ENCODE results near the gene ANGPT4.

Gene ANGPT4

GRCh38 chr20:821731-822065 lies 94.4 kb downstream of the ANGPT4 start:
- Histone ChIP-seq H3K9me2 (replicated peaks; ENCODE audit: insufficient read depth, low read length) (no peaks in the 10 kb centered on the region), H3K36me3 (ENCODE audit: low read length) (no peaks in the 10 kb centered on the region), H3K27ac (ENCODE audit: low read depth, low read length) (no peak overlapping the region), H3K4me3 (ENCODE audit: insufficient read depth, low read length, poor library complexity, severe bottlenecking) (no peak overlapping the region), H3K27me3 (ENCODE audit: low read length) (no peaks in the 10 kb centered on the region), H3F3A (ENCODE audit: insufficient read depth) (no peaks in the 10 kb centered on the region), H3K9ac (ENCODE audit: low read length) (no peak overlapping the region), H3K9me3 (ENCODE audit: insufficient read depth, low read length) (no peaks in the 10 kb centered on the region), H4K20me1 (ENCODE audit: low read depth, low read length) (no peaks in the 10 kb centered on the region), H3K79me2 (ENCODE audit: insufficient read depth, low read length) (no peaks in the 10 kb centered on the region), H3K4me2 (ENCODE audit: low read depth, low read length, poor library complexity, severe bottlenecking) (no peak overlapping the region), H2AFZ (ENCODE audit: low read depth, low read length, severe bottlenecking) (no peak overlapping the region)
- TF ChIP-seq CTCF (IDR thresholded peaks at IDR 0.05; ENCODE audit: insufficient read depth, low read length, poor library complexity, severe bottlenecking), result no peak
- TF ChIP-seq EZH2phosphoT487 (conservative IDR thresholded peaks at IDR 0.05; ENCODE audit: low read length), result no peak

- H3K79me2 ChIP-seq (ENCODE audit: insufficient read depth, low read length), result no peaks in the 10 kb centered on the region
- H3K9ac ChIP-seq (ENCODE audit: low read length), result no peak overlapping the region
- no peak overlapping the region for H2AFZ ChIP-seq (ENCODE audit: low read depth, low read length, severe bottlenecking)
- H3K27me3 ChIP-seq (ENCODE audit: low read length), result no peaks in the 10 kb centered on the region
- no peaks in the 10 kb centered on the region for H3K36me3 ChIP-seq (ENCODE audit: low read length)
- H3K9me2 ChIP-seq (replicated peaks; ENCODE audit: insufficient read depth, low read length), result no peaks in the 10 kb centered on the region
- TF ChIP-seq CTCF (IDR thresholded peaks at IDR 0.05; ENCODE audit: insufficient read depth, low read length, poor library complexity, severe bottlenecking) (no peak), EZH2phosphoT487 (conservative IDR thresholded peaks at IDR 0.05; ENCODE audit: low read length) (no peak)
- H3K27ac ChIP-seq (ENCODE audit: low read depth, low read length), result no peak overlapping the region
- H4K20me1 ChIP-seq (ENCODE audit: low read depth, low read length), result no peaks in the 10 kb centered on the region
- H3K4me2 ChIP-seq (ENCODE audit: low read depth, low read length, poor library complexity, severe bottlenecking), result no peak overlapping the region
- no peaks in the 10 kb centered on the region for H3K9me3 ChIP-seq (ENCODE audit: insufficient read depth, low read length)
- H3K4me3 ChIP-seq (ENCODE audit: insufficient read depth, low read length, poor library complexity, severe bottlenecking), result no peak overlapping the region
- H3F3A ChIP-seq (ENCODE audit: insufficient read depth), result no peaks in the 10 kb centered on the region
Observed at GRCh38 chr20:821046-821730, 94.9 kb downstream of the ANGPT4 start.

GRCh38 chr20:820323-820953 lies 95.7 kb downstream of the ANGPT4 start:
- Histone ChIP-seq H2AFZ (ENCODE audit: low read depth, low read length, severe bottlenecking) (no peak overlapping the region), H4K20me1 (ENCODE audit: low read depth, low read length) (no peaks in the 10 kb centered on the region), H3F3A (ENCODE audit: insufficient read depth) (no peaks in the 10 kb centered on the region), H3K27ac (ENCODE audit: low read depth, low read length) (no peak overlapping the region), H3K9me2 (replicated peaks; ENCODE audit: insufficient read depth, low read length) (no peaks in the 10 kb centered on the region), H3K4me2 (ENCODE audit: low read depth, low read length, poor library complexity, severe bottlenecking) (no peak overlapping the region), H3K4me3 (ENCODE audit: insufficient read depth, low read length, poor library complexity, severe bottlenecking) (no peak overlapping the region), H3K79me2 (ENCODE audit: insufficient read depth, low read length) (no peaks in the 10 kb centered on the region), H3K9me3 (ENCODE audit: insufficient read depth, low read length) (no peaks in the 10 kb centered on the region), H3K27me3 (ENCODE audit: low read length) (no peaks in the 10 kb centered on the region), H3K9ac (ENCODE audit: low read length) (no peak overlapping the region), H3K36me3 (ENCODE audit: low read length) (no peaks in the 10 kb centered on the region)
- TF ChIP-seq CTCF (IDR thresholded peaks at IDR 0.05; ENCODE audit: insufficient read depth, low read length, poor library complexity, severe bottlenecking) (no peak), EZH2phosphoT487 (conservative IDR thresholded peaks at IDR 0.05; ENCODE audit: low read length) (no peak)

Measured in SU-DHL-6 (cell line).